Measurements from ENCODE around the gene DENND6A.
"Not testable (repeated sequence)": the region's sequence is repeated elsewhere in the genome, so short reads cannot be mapped to it uniquely, and the experiment has no call there.

DENND6A gene

GRCh38 chr3:57717205-57717868, 24.5 kb upstream of the DENND6A start:
- DNase-seq (ENCODE audit: low spot score): no peak
- no peak for TF ChIP-seq CTCF (IDR thresholded peaks at IDR 0.05; ENCODE audit: borderline replicate concordance, control extremely low read depth, extremely low read depth, insufficient read depth, missing control alignments)
- in situ Hi-C loops (cut with MboI; ENCODE audit: low sequenced_read_pairs, unreplicated experiment): no loop called here

GRCh38 chr3:57715686-57716085, 22.8 kb upstream of the DENND6A start:
- in situ Hi-C loops (cut with MboI; ENCODE audit: low sequenced_read_pairs, unreplicated experiment): no loop called here
- no peak for TF ChIP-seq CTCF (IDR thresholded peaks at IDR 0.05; ENCODE audit: borderline replicate concordance, control extremely low read depth, extremely low read depth, insufficient read depth, missing control alignments)
- DNase-seq (ENCODE audit: low spot score): no peak

GRCh38 chr3:57709559-57709958, 16.7 kb upstream of the DENND6A start:
- in situ Hi-C loops (cut with MboI; ENCODE audit: low sequenced_read_pairs, unreplicated experiment): no loop called here
- DNase-seq (ENCODE audit: low spot score): no peak
- no peak for TF ChIP-seq CTCF (IDR thresholded peaks at IDR 0.05; ENCODE audit: borderline replicate concordance, control extremely low read depth, extremely low read depth, insufficient read depth, missing control alignments)

- in situ Hi-C loops (cut with MboI; ENCODE audit: low sequenced_read_pairs, unreplicated experiment): no loop called here
- DNase-seq (ENCODE audit: low spot score): no peak
- no peak for TF ChIP-seq CTCF (IDR thresholded peaks at IDR 0.05; ENCODE audit: borderline replicate concordance, control extremely low read depth, extremely low read depth, insufficient read depth, missing control alignments)
These were observed 16.2 kb upstream of the DENND6A start for GRCh38 chr3:57709031-57709430.

- DNase-seq (ENCODE audit: low spot score): no peak
- in situ Hi-C loops (cut with MboI; ENCODE audit: low sequenced_read_pairs, unreplicated experiment): no loop called here
- TF ChIP-seq CTCF (IDR thresholded peaks at IDR 0.05; ENCODE audit: borderline replicate concordance, control extremely low read depth, extremely low read depth, insufficient read depth, missing control alignments): no peak
These were observed 13.6 kb upstream of the DENND6A start for GRCh38 chr3:57706462-57706861.

GRCh38 chr3:57705351-57705750, 12.5 kb upstream of the DENND6A start:
- DNase-seq (ENCODE audit: low spot score); in situ Hi-C loops (cut with MboI; ENCODE audit: low sequenced_read_pairs, unreplicated experiment): not testable (repeated sequence)

GRCh38 chr3:57701781-57702180, 8.9 kb upstream of the DENND6A start:
- DNase-seq (ENCODE audit: low spot score): no peak
- in situ Hi-C loops (cut with MboI; ENCODE audit: low sequenced_read_pairs, unreplicated experiment): no loop called here
- no peak for TF ChIP-seq CTCF (IDR thresholded peaks at IDR 0.05; ENCODE audit: borderline replicate concordance, control extremely low read depth, extremely low read depth, insufficient read depth, missing control alignments)

Data from GM13976 (cell line).